Activated CD8-positive, alpha-beta memory T cell treated with anti-CD3 and anti-CD28 coated beads for 1 hour (primary cell): ENCODE measurements around the gene CCDC86.

Experiments used
- DNase-seq, 2 donors: peaks; one replicate each; pipeline ENCODE4 v3.0.0-alpha.2; 2020; ENCODE audit warnings: low read depth in 1 of 2; ENCODE audit errors: extremely low read depth in 1 of 2

CCDC86 gene

DNA sequence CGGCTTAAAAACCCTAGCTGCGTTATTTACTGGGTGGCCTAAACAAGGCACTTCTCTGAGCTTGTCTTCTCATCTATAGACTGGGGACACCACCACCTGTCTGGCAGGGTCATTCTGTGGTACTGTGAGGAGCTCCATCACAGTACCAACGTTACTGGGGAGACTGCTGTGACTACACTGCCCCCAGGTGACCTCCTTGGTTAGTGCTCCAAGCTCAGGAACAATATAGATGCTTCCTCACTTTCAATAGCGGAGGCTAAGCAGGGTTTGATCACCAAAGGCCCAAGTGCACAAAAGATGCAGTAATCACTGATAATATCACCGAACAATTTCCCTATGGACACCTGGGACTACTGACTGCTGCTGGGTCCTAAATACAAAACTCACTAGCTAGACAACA is 45.6 kb downstream of the CCDC86 start:
- peak in 1 of 2 donors; percentile 36 for DNase-seq

DNA sequence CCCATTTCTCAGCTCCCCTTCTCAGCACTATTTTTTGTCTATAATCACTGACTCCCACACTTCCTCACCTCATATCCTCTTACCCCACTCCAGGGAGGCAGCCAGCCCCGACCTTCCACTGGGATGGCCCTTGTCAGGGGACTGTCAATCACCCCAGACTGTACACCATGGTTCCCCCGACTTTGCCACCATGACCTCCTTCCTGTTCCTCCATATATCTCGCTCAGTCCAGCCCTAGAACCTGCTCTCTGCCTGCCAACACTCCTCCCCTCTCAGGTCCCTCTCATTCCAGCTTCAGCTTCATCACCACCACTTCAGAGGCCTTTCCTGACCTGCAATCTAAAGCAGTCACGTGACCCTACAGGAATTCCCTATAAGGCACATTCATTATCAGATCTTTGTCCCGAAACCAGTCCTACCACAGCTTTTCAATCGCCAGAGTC is 48.0 kb downstream of the CCDC86 start:
- DNase-seq = no peak

DNA sequence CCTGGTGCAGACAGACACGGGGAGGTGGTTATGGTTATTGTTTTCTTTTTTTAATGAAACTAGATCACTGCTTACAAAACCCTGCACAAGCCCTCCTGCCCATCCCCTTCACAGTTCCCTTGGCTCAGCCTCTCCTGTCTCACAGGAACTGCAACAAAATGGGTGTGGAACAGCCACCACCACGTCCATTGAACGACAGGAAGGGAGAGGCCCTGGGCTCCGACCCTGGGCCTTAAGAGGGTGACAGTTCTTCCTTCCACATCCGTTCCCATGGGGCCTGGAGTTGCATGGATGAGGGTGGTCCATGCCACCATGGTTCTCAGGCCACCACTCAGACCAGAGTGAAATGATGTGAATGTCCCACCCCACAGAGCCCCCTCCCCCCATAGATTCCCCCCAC is 48.8 kb downstream of the CCDC86 start:
- no peak for DNase-seq

DNA sequence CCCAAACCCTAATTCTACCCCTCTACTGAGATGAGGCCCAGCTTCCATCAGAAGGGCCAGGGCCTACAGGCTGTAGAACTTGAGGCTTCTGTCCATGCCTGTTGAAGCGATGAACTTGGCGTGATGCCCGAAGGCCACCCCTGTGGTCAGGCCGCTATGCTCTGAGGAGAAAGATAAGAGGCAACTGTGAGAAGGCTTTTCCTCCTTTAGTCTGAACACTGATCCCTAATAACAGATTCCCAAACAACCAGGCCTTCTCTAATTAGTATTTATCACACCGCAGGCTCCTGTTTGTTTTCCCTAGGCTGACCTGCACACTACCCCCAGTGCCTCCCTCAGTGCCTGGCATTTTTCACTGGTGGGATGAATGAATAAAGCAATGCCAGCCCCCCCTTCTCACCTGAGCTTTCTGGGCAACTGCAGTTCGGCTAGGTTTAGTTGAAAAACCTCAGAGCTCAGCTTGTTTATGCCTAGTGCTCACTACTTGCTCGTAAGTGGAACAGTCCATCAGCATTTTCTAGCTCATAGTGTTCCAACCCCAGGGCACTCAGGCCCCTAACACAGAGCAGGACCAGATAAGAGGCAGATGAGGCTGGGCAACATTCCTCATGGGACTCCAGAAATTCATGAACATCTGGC is 49.3 kb downstream of the CCDC86 start:
- no peak for DNase-seq

DNA sequence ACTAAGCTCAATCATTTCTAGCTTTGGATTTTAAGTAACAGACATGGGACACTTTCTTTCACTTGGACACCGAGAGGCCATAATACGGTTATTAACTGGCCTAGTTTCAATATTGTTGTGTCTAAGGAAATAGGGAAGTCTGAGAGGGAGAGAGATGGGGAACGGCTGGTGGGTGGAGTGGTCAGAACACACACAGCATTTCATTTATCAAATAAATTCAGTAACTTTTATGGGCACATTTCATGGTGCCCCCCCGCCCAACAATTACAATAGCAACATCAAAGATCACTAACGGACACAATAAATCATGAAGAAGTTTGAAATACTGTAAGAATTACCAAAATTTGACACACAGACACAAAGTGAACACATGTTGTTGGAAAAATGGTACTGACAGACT is 53.8 kb downstream of the CCDC86 start:
- DNase-seq = no peak

DNA sequence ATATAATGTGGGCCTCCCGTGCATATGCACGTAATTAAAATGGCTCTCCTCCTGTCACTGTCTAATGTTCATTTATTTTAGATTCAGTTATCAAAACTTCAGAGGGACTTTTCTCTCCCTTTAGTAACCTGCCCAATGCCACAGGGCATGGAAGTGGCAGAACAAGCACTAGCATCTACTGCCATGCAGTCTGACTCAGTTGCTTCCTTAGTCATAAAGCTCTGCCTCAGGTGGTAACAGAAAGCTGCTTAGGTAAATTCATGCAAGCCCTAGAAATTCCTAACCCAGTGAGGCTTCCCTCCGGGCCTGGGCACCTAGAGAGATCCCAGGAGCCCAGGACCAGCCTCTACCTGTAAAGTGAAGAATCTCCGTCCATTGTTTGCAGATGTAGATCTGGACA is 55.6 kb downstream of the CCDC86 start:
- DNase-seq = no peak

DNA sequence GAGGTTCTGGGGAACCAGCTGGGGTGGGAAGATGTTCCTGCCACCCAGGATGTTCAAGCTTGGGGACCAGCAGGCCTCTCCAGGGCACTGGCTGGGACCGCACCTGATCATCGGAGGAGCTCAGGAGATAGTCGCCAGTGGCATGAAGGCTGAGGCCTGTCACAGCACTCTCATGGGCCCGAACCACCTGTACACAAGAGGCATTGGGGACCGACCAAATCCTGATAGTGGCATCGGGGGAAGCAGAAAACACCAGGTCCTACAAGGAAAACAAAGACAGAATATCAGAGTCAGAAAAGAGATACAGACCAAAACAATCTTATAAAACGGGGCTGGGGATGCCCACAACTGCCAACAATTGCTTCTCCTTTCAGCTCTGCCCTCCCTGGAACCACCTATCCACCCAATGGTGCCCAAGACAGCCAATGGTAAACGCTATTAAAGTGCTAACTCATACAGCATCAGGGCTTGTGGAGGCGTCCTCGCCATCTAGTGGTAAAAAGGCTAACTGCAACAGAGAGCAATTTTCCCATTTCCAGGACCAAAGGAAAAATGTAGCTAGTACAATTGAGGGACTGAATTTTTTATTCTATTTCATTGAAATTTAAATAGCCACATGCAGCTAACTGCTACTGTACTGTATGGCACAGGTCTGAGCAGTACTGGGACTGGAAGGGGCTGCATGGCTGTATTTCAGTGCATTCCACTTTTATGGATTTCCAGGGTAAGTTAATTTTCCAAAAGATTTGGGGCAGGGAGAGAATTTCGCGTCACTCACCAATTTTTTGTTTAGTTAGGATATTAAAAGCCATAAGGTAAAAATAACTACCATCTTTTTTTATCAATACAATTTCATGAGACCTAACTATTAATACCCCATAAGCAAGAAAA is 57.4 kb downstream of the CCDC86 start:
- no peak for DNase-seq

DNA sequence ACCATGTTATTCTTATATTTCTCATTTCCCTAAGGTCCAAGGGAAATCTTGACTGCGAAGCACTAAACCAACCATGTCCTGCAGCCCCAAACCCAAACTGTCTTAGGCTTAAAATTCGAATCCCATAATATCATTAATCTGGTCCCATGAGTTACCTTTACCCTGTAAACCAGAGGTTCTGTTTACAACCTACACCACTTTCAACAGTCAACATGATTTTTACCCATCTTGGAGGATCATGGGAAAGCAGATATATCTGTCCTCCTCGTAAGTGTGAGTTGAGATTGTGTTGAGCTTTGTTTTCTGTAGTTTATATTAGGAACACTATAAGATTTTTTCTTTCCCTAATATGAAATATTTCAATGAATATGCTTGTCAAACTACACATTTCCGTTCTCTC is 58.1 kb downstream of the CCDC86 start:
- DNase-seq = no peak
